BJ (cell line): ENCODE results near the gene FAM98B. TPM values are rescaled to one million over a fixed set of nuclear protein-coding genes. Genes with fewer than 3 reads are reported as not detected.

Source experiments
- CTCF ChIA-PET: fragments of 350-600 bp; formaldehyde crosslinking; extraction: SDS; loops from one replicate; lab custom pipeline; 2021; ENCODE audit warnings: antibody characterized with exemption, inconsistent platforms; lab: Yijun Ruan, JAX
- POLR2A ChIA-PET: fragments of 300-600 bp; sonication (Branson Sonifier 250); formaldehyde crosslinking; extraction: SDS; loops from one replicate; lab custom pipeline; 2021; ENCODE audit warnings: antibody characterized with exemption; lab: Charles Lee
- DNase-seq: peaks from one replicate; pipeline ENCODE4 v3.0.0-alpha.2; 2011; ENCODE audit warnings: low read depth
- H3K27me3 ChIP-seq: 2 replicates; pipeline ENCODE4 v1.6.0; 2011; ENCODE audit warnings: low read length; ENCODE audit not compliant: control insufficient read depth, insufficient read depth
- H3K36me3 ChIP-seq: 2 replicates; pipeline ENCODE4 v1.5.1; 2011; ENCODE audit warnings: low read length; ENCODE audit not compliant: control insufficient read depth, insufficient read depth
- H3K4me3 ChIP-seq: 2 replicates; pipeline ENCODE4 v1.5.1; 2011; ENCODE audit warnings: low read depth, mild to moderate bottlenecking, control low read depth, low read length
- CTCF ChIP-seq: IDR thresholded peaks from 2 replicates; pipeline ENCODE4 v1.5.1; 2011; ENCODE audit warnings: low read depth, mild to moderate bottlenecking, control low read depth, inconsistent platforms, low read length, moderate library complexity; ENCODE audit not compliant: insufficient read depth
- polyA plus RNA-seq: library from polyadenylated mRNA; depleted of rRNA; stranded (reverse); fragments of >200 nt; gene quantifications from 2 replicates; pipeline ENCODE4 v1.2.3, GENCODE V29; 2011; rRNA removed

The FAM98B gene
- polyA plus RNA-seq, 1 experiment: 4.9 TPM

- Histone ChIP-seq H3K27me3 (no peaks in the 10 kb centered on the region), H3K4me3 (no peak overlapping the region), H3K36me3 (no peaks in the 10 kb centered on the region)
- ChIA-PET POLR2A (interaction anchor here (0.6 kb wide), 1 partner anchor 1552 kb away, joined by 3 read pairs; no protein-coding TSS in a partner anchor), CTCF (interaction anchor here (0.7 to 2.7 kb wide), 3 partner anchors 28 to 162 kb away, joined by 3 to 11 read pairs (median 5); no protein-coding TSS in a partner anchor)
- peak; percentile 97 for DNase-seq
- no peak for TF ChIP-seq CTCF
Measured at GRCh38 chr15:38536201-38536676, 82.3 kb downstream of the FAM98B start.

Other genes starting within 250 kb of the FAM98B start
- gene SPRED1, start 201.3 kb upstream of the FAM98B start, polyA plus RNA-seq: 5.2 and 7.9 TPM in 2 replicates
- 4.2 and 4.3 TPM in 2 replicates for gene RASGRP1, start 110.7 kb downstream of the FAM98B start, polyA plus RNA-seq